GM12873 (cell line): ENCODE measurements around the gene LNP1.

Experiments
- CTCF ChIP-seq: IDR thresholded peaks from 2 replicates; pipeline ENCODE4 v1.5.1; 2012; ENCODE audit warnings: low read depth, mild to moderate bottlenecking, moderate library complexity, low read length, control low read depth; ENCODE audit not compliant: insufficient read depth; ENCODE audit errors: missing control alignments

LNP1 gene

GRCh38 chr3:100492059-100493006, 91.0 kb downstream of the LNP1 start, which contains the start of gene TMEM45A:
TMEM45A (plus strand) TSS chr3:100492619; CDS start chr3:100555212, 62,593 bp downstream.
- TF ChIP-seq CTCF, result no peak

- no peak for TF ChIP-seq CTCF
These were observed 95.4 kb downstream of the LNP1 start for GRCh38 chr3:100496711-100497261.

GRCh38 chr3:100499651-100500050, 98.3 kb downstream of the LNP1 start:
- TF ChIP-seq CTCF, result no peak

GRCh38 chr3:100500320-100500880, 99.1 kb downstream of the LNP1 start:
- no peak for TF ChIP-seq CTCF

GRCh38 chr3:100503448-100503847, 102.1 kb downstream of the LNP1 start:
- no peak for TF ChIP-seq CTCF
